DMS114 treated with DMSO at 0.1 percent for 48 hours (cell line): ENCODE data around the gene KCNH2.

Source experiments
- DNase-seq: peaks from one replicate; lab custom pipeline; 2025; ENCODE audit not compliant: unreplicated experiment; lab: John Stamatoyannopoulos, UW

Gene KCNH2

GRCh38 chr7:150949564-150949963 is 28.6 kb downstream of the KCNH2 start:
- DNase-seq: no peak

DNA sequence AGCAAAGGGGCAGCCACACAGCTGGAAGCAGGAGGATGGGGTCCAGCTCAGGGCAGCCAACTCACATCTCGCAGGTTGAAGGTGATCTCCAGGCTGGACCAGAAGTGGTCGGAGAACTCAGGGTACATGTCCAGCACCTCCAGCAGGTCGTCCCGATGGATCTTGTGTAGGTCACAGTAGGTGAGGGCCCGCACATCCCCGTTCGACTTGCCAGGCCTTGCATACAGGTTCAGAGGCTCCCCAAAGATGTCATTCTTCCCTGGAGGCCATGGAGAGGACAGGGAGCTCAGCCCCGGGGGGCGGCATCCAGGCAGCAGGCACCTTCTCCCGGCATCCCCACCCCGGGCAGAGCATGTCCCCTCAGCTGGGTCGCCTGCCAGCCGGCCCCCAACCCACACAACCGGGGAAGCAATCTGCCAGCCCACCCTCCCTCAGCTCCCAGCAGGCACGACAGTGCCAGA is 29.3 kb downstream of the KCNH2 start:
- DNase-seq: no peak

GRCh38 chr7:150947761-150948651 is 30.1 kb downstream of the KCNH2 start:
- no peak for DNase-seq

DNA sequence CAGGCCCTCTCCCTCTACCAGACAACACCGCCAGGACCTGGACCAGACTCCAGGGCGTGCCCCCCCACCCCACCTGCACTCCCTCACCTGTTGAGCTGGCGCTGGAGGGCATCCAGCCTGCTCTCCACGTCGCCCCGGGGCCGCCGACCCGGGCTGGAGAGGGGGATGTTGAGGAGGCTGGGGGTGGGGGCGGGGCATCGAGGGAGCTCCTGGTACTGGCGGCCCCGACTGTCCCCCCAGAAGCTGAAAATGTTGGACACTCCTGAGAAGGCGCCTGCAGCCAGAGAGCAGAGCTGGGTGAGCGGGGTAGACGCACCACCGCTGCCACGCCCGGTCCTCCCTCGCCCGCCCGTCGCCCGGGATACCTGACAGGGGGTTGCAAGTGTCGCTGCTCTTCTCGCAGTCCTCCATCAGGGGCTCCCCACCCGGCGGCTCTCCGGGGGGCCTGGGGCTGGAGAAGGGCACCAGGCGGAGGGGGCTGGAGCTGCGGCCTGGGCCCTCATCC is 30.8 kb downstream of the KCNH2 start:
- DNase-seq: no peak

- DNase-seq: no peak
Observed at GRCh38 chr7:150946421-150947240, 31.5 kb downstream of the KCNH2 start.

- DNase-seq: no peak
Observed at GRCh38 chr7:150945853-150946420, 32.2 kb downstream of the KCNH2 start.

GRCh38 chr7:150945171-150945852 is 32.8 kb downstream of the KCNH2 start:
- DNase-seq: no peak

GRCh38 chr7:150944066-150945042 is 33.8 kb downstream of the KCNH2 start:
- no peak for DNase-seq

DNA sequence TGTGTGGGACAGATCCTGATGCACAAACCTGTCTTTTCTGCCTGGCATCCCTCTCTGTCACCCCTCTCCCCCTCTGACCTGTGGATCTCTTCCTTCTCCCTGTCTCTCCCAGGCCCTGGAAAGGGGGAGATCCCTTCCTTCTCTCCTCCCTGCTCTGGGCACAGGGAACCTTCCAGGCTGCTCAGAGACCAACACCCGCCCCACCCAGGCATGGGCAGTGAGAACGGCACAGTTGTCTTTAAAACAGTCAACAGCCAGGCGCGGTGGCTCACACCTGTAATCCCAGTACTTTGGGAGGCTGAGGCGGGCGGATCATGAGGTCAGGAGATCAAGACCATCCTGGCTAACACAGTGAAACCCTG is 34.7 kb downstream of the KCNH2 start:
- no peak for DNase-seq

DNA sequence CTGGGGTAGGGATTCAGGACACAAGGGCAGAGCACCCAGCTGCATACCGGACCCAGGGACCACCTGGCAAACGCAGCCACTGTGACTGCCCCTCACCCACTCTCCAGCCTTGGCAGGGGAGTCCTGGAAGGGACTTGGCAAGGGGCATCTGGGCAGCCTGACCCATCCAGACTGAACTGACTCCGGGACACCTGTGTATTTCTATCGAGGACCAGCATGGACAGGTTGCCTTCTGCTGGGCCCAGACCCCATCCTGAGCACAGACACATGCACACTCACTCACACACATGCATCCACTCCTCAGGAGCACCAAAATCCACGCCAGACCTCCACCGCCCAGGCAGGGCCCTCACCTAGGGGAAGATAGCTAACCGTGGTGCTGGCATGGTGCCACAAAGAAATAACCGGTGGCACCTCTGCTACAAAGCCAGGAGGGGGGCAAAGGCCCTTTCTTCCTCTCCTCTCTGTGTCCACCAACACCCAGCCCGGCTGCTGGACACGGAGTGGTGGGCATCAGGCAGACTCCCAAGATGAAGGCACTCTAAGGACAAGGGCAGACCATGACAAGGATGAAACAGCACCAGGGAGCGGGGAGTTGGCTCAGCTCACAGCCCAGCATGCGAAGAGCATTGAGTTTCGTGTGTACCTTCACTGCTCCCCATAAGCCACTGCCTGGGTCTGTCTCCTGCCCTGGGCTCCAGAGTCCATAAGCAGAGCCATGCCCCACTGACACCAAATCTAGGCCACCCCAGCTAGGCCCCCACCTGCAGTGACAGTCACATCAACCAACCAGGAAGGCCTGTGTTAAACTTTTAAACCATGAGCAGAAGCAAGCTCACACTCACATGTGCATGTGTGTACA is 35.3 kb downstream of the KCNH2 start:
- DNase-seq: no peak

GRCh38 chr7:150942001-150942590 is 36.0 kb downstream of the KCNH2 start:
- DNase-seq: no peak

- DNase-seq: no peak
Observed at GRCh38 chr7:150941351-150942000, 36.6 kb downstream of the KCNH2 start.

DNA sequence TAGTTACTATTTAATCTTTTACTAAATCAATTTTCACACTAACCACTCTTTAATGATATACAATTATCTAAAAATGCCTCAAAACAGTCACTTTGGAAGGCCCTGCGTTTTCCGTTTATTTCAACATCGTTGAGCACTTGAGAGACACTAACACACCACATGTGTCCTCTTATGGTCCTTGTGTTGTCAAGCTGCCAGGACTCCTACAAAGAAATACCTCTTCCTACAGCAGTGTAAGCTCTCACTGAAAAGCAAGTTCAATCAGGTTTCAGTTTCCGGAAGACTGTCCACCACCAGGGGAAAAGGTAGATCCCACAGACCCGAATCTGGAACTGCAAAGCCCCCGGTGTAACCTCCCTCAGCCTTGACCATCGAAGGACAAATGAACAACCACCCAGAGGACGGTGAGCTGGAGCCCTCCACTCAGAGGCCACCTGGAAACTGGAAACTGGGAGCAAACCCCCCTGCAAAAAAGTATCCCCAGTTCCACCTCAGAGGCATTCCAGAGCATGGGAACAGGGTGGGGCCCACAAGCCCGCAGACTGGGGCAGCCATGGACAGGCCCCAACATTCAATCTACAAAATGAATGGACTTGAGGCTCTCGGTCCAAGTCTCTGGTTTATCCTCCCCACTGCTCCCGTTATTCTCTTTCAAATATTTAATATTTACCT is 37.6 kb downstream of the KCNH2 start:
- DNase-seq: no peak

DNA sequence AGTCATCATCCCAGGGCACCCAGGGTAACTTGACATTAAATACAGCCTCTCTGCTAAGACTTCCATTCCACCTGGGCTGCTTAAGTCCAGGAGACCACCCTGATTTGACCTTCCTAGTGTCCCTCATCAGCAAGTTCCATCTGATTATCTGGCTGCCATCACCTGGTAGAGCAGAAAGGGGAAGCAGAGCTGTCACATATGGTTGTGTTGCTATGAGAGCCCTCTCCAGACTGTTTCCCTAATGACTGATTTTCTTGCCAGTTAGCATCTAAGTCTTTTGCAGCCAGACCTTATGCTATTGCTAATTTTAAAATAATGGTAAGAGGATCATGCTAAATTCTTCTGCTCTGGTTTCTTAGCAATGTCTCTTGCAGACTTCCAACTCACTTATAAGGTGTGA is 38.7 kb downstream of the KCNH2 start:
- DNase-seq: no peak

DNA sequence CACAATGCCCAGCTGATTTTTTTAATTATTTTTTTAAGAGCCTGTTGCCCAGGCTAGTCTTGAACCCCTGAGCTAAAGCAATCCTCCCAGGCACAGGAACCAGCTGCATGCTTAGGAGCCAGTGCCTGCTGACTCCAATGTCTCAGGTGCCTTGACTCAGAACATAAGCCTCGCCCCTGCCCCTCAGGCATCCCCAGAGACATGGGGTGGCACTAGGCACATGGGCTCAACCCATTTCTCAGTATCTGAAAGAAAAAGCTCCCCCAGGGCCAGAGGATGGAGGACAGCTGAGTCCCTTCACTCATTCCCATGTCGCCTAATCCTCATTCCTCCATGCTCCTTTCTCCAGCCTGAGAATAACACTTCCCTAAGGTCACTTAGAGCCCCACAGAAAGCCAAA is 39.1 kb downstream of the KCNH2 start:
- no peak for DNase-seq

- DNase-seq: no peak
Observed at GRCh38 chr7:150938566-150938965, 39.6 kb downstream of the KCNH2 start.

GRCh38 chr7:150937848-150938561 is 40.1 kb downstream of the KCNH2 start:
- no peak for DNase-seq
